ENCODE measurements around the gene NR1D1. TPM values are rescaled to one million over a fixed set of nuclear protein-coding genes. Genes with fewer than 3 reads are reported as not detected.

The NR1D1 gene
- total RNA-seq, 4 donors from 2014 or later = 2.0 to 92.1 (median 4.7) TPM

DNA sequence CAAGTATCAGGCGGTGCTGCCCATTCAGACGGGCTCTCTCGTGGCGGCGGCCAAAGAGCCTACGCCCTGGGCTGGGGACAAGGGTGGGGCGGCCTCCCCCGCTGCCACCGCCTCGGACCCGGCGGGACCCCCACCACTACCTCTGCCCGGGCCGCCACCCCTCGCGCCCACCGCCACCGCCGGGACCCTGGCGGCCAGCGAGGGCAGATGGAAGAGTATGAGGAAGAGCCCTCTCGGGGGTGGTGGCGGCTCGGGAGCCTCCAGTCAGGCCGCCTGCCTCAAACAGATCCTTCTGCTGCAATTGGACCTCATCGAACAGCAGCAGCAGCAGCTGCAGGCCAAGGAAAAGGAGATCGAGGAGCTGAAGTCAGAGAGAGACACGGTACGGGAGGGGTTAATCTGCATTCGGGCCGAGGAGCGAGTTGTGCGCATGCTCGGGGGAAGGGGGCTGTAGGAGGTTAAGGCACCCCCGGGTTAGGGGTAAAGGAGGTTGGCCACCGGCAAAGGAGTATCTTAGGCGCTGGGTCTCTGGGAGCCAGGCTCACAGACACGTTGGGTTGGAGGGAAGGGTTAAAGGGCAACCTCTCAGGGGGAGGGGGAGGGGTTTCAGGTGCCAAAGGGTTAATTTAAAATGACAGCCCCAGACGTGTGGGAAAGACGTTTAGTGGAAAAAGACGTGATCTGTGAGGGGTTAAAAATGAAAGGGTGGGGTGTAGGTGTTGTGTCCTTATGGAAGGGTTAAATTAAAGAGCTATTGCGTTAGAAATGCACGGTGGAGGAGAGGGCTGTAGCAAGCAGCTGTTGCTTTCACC lies 22.8 kb upstream of the NR1D1 start:
- H3K9me3 ChIP-seq = no peaks in the 10 kb centered on the region
- intact Hi-C loops (cut with DNase I; ENCODE audit: low total_unique reads) = no loop called here
- H3K27me3 ChIP-seq = no peaks in the 10 kb centered on the region

DNA sequence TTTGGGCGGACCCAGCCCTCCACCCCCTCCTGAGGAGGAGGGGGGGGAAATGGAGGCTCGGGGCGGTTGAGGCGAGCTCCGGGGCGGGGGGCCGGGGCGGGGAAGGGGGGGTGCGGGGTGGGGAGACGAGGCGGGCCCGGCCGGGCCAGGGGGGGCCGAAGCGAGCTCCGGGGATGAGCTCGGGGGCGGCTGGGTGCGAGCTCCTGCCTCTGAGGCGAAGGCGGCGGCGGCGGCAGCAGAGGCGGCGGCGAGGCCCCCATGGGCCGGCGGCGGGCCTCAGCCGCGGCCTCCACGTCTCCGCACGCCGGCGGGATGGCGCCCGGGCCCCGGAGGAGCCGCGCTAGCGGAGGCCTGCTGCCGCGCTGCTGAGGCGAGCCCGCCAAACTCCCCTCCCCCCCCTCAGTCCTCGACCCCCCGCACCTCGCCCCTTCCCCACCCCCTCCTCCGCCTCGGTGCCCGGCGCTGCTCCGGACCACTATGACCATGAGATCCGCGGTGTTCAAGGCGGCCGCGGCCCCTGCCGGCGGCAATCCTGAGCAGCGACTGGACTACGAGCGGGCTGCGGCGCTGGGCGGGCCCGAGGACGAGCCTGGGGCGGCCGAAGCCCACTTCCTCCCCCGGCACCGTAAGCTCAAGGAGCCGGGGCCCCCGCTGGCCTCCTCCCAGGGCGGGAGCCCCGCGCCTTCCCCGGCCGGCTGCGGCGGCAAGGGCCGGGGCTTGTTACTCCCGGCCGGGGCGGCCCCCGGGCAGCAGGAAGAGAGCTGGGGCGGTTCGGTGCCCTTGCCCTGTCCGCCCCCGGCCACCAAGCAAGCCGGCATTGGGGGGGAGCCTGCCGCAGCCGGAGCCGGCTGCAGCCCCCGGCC lies 22.0 kb upstream of the NR1D1 start:
- DNase-seq = peak; percentile 56 to 69
- H3K4me1 ChIP-seq = no peaks in the 10 kb centered on the region
- no peaks in the 10 kb centered on the region for H3K36me3 ChIP-seq
- no peaks in the 10 kb centered on the region for H3K9me3 ChIP-seq
- H3K4me3 ChIP-seq = peak overlapping the region; percentile 74 to 85
- no peak for TF ChIP-seq POLR2A (IDR thresholded peaks at IDR 0.05)
- TF ChIP-seq, protein P1, sequence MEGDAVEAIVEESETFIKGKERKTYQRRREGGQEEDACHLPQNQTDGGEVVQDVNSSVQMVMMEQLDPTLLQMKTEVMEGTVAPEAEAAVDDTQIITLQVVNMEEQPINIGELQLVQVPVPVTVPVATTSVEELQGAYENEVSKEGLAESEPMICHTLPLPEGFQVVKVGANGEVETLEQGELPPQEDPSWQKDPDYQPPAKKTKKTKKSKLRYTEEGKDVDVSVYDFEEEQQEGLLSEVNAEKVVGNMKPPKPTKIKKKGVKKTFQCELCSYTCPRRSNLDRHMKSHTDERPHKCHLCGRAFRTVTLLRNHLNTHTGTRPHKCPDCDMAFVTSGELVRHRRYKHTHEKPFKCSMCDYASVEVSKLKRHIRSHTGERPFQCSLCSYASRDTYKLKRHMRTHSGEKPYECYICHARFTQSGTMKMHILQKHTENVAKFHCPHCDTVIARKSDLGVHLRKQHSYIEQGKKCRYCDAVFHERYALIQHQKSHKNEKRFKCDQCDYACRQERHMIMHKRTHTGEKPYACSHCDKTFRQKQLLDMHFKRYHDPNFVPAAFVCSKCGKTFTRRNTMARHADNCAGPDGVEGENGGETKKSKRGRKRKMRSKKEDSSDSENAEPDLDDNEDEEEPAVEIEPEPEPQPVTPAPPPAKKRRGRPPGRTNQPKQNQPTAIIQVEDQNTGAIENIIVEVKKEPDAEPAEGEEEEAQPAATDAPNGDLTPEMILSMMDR (IDR thresholded peaks at IDR 0.05) = peak in 3 of 4 experiments; percentile 7 to 39 (median 29)
- H3K27ac ChIP-seq = peak overlapping the region; percentile 99
- H3K27me3 ChIP-seq = no peaks in the 10 kb centered on the region
- intact Hi-C loops (cut with DNase I; ENCODE audit: low total_unique reads) = no loop called here

More for the DNA sequence above, 22.8 kb upstream of the NR1D1 start:
- H3K4me3 ChIP-seq = peak overlapping the region; percentile 74 to 85
- peak; percentile 52 to 60 for DNase-seq
- TF ChIP-seq POLR2A (IDR thresholded peaks at IDR 0.05) = no peak
- TF ChIP-seq, protein P1 (IDR thresholded peaks at IDR 0.05) = no peak
- peak overlapping the region; percentile 99 for H3K27ac ChIP-seq
- no peaks in the 10 kb centered on the region for H3K4me1 ChIP-seq
- no peaks in the 10 kb centered on the region for H3K36me3 ChIP-seq

DNA sequence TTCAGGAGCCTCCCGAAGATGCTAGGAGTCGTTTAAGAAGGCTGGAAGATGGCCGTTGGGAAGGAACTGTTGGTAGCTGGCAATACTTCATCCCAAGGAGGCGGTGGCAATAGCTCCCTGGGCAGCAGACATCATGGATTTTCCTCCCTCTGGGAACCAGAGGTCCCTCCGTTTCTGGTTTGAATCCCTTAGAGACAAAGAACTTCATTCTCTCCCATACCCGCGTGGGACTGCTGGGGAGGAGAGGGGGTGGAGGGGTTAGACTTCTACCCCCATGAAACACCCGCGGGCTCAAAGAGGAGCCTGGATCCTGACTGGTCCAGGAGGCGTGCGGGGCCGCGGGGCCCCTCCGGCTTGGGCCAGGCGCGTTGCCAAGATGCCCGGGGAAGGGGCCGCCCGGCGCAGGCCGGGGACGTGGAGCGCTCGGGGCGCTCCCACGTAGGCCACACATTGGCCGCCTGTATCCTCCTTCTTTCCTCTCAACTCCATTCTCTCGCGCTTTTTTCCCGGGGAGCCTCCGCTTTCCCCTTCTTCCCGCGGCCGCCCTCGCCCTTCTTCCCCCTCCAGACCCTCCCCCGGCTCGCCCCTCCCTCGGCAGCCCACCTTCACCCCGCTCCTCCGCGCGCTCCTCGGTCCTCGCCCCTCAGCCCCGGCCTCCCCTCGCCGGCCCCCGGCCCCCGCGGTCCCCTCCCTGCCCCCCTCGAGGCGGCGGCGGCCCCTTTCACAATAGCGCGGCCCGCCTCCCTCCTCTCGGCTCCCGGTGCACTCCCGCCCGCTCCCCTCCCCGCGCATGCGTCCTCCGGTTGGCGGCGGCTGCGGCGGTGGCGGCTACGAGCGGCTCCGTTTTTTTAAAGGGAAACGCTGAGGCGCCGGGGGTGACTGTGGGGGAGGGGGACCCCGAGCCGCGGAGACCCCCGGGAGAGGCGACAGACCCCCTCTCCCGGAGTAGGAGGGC lies 21.1 kb upstream of the NR1D1 start, which contains the start of gene MSL1:
TSS of gene MSL1 (plus strand) at position 791 of the 955 bp plus-strand sequence. CDS start 642 bp downstream, outside the sequence.
- H3K9me3 ChIP-seq = no peaks in the 10 kb centered on the region
- H3K4me3 ChIP-seq = peak within 1 kb of the TSS; percentile 74 to 85
- intact Hi-C loops (cut with DNase I; ENCODE audit: low total_unique reads) = no loop called here
- DNase-seq = peak; percentile 89 to 91
- TF ChIP-seq POLR2A (IDR thresholded peaks at IDR 0.05) = peak; percentile 65 to 75
- TF ChIP-seq, protein P1 (IDR thresholded peaks at IDR 0.05) = peak in 1 of 4 experiments; percentile 7
- H3K4me1 ChIP-seq = no peaks in the 10 kb centered on the region
- H3K36me3 ChIP-seq = no peaks in the 10 kb centered on the region
- no peaks in the 10 kb centered on the region for H3K27me3 ChIP-seq
- H3K27ac ChIP-seq = peak within 1 kb of the TSS; percentile 99

DNA sequence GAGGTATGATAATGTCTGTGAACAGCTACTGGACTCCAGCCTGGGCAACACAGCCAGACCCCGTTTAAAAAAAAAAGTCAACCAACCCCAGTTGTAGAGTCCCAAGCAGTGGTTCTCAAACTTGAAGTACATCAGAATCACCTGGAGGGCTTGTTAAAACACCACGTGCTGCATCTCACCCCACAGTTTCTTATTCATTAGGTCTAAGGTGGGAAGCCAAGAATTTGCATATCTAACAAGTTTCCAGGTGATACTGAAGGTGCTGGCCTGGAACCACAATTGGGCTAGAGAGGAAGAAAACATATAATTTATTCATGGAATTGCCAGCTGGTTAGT lies 14.7 kb upstream of the NR1D1 start:
- intact Hi-C loops (cut with DNase I; ENCODE audit: low total_unique reads) = no loop called here
- DNase-seq = no peak

More for the DNA sequence above, 14.7 kb upstream of the NR1D1 start:
- Histone ChIP-seq H3K4me3 (no peak overlapping the region), H3K27ac (peak overlapping the region; percentile 90 to 99), H3K4me1 (peaks cover 10 to 20% of the 10 kb centered on the region in 2 donors), H3K9me3 (no peaks in the 10 kb centered on the region), H3K36me3 (no peaks in the 10 kb centered on the region), H3K27me3 (no peaks in the 10 kb centered on the region)
- TF ChIP-seq, protein P1 (IDR thresholded peaks at IDR 0.05) = no peak
- TF ChIP-seq POLR2A (IDR thresholded peaks at IDR 0.05) = no peak
